ENCODE measurements around the gene HTT. TPM values are rescaled to one million over a fixed set of nuclear protein-coding genes. Genes with fewer than 3 reads are reported as not detected.
A peak's percentile ranks its signal among the peaks of the same experiment; 100 is the strongest.

The HTT gene
- total and polyA plus RNA-seq, 2 of the 13 experiments (the other 11 are each of a cell fraction or from before 2014, with no cell fraction given), result 17.5 to 19.5 TPM

GRCh38 chr4:3034231-3034630 is 40.2 kb upstream of the HTT start:
- intact Hi-C loops (cut with micrococcal nuclease; ENCODE audit: unreplicated experiment) (no loop called here), in situ Hi-C loops (cut with HindIII; ENCODE audit: extremely low pct_ligation_motif_present, low pct_unique_long_range_greater_than_20kb) (no loop called here)
- no peaks in the 10 kb centered on the region for H4K20me1 ChIP-seq (ENCODE audit: insufficient read depth, low read length)
- ATAC-seq, result peak; percentile 29
- no peaks in the 10 kb centered on the region for H3K79me2 ChIP-seq (ENCODE audit: insufficient read depth, low read length)
- WGBS (ENCODE audit: low lambda C conversion rate), result 19% methylated on average over 6 of the region's 8 CpGs
- H3K4me3 ChIP-seq (replicated peaks in 1 of 3; ENCODE audit: insufficient read depth in 1 of 3, low read depth in 2 of 3, low read length in 3 of 3), result peak overlapping the region in 1 of 3 experiments; percentile 42; a peak in 2 of 6 replicates
- ChIA-PET POLR2A (interaction anchor here (1.0 to 2.7 kb wide), 2 partner anchors 25 to 71 kb away, joined by 3 to 6 read pairs; partner anchors contain the start of genes GRK4 and NOP14), CTCF (ENCODE audit: low intra/inter-chr PET ratio, low total read pairs) (no interaction called here)
- no peaks in the 10 kb centered on the region for H3K36me3 ChIP-seq (replicated peaks in 1 of 2; ENCODE audit: control insufficient read depth in 1 of 2, insufficient read depth in 2 of 2, low read length in 2 of 2)
- no peak for FAIRE-seq
- peaks cover 2 to 44% of the 10 kb centered on the region in 2 experiments; a peak in 3 of 5 replicates for H3K27me3 ChIP-seq (ENCODE audit: control insufficient read depth in 1 of 2, insufficient read depth in 2 of 2, low read length in 2 of 2)
- no TSS peak for BruUV-seq (replicated peaks)
- TF ChIP-seq RARA (CRISPR knock-in tag; IDR thresholded peaks at IDR 0.05) (peak; percentile 17; the same call in 1 of the 2 replicates), SKI (IDR thresholded peaks at IDR 0.05; ENCODE audit: partially characterized antibody) (peak; percentile 82), ZBTB38 (CRISPR knock-in tag; IDR thresholded peaks at IDR 0.05) (peak; percentile 30; the same call in 1 of the 2 replicates), BCL6 (CRISPR knock-in tag; IDR thresholded peaks at IDR 0.05) (peak; percentile 41), LCORL (IDR thresholded peaks at IDR 0.05) (no peak), LCORL (CRISPR knock-in tag; IDR thresholded peaks at IDR 0.05) (peak; percentile 31; the same call in 1 of the 2 replicates), ZFAT (CRISPR knock-in tag; conservative IDR thresholded peaks at IDR 0.05) (no peak), SAP130 (CRISPR knock-in tag; IDR thresholded peaks at IDR 0.05; ENCODE audit: low read depth) (peak; percentile 20; the same call in 1 of the 2 replicates), HNF4A (CRISPR knock-in tag; IDR thresholded peaks at IDR 0.05) (peak; percentile 40; the same call in 1 of the 2 replicates), ZNF761 (CRISPR knock-in tag; conservative IDR thresholded peaks at IDR 0.05) (no peak), ZNF451 (CRISPR knock-in tag; IDR thresholded peaks at IDR 0.05) (no peak)
- TF ChIP-seq, protein P1, sequence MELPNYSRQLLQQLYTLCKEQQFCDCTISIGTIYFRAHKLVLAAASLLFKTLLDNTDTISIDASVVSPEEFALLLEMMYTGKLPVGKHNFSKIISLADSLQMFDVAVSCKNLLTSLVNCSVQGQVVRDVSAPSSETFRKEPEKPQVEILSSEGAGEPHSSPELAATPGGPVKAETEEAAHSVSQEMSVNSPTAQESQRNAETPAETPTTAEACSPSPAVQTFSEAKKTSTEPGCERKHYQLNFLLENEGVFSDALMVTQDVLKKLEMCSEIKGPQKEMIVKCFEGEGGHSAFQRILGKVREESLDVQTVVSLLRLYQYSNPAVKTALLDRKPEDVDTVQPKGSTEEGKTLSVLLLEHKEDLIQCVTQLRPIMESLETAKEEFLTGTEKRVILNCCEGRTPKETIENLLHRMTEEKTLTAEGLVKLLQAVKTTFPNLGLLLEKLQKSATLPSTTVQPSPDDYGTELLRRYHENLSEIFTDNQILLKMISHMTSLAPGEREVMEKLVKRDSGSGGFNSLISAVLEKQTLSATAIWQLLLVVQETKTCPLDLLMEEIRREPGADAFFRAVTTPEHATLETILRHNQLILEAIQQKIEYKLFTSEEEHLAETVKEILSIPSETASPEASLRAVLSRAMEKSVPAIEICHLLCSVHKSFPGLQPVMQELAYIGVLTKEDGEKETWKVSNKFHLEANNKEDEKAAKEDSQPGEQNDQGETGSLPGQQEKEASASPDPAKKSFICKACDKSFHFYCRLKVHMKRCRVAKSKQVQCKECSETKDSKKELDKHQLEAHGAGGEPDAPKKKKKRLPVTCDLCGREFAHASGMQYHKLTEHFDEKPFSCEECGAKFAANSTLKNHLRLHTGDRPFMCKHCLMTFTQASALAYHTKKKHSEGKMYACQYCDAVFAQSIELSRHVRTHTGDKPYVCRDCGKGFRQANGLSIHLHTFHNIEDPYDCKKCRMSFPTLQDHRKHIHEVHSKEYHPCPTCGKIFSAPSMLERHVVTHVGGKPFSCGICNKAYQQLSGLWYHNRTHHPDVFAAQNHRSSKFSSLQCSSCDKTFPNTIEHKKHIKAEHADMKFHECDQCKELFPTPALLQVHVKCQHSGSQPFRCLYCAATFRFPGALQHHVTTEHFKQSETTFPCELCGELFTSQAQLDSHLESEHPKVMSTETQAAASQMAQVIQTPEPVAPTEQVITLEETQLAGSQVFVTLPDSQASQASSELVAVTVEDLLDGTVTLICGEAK (IDR thresholded peaks at IDR 0.05), result no peak
- TF ChIP-seq, protein P1 (CRISPR knock-in tag; IDR thresholded peaks at IDR 0.05), result peak; percentile 93
- peaks cover 77% of the 10 kb centered on the region for H3K4me1 ChIP-seq (ENCODE audit: insufficient read depth, low read length)
- no peaks in the 10 kb centered on the region for H3K9me3 ChIP-seq (ENCODE audit: low read length)
- peak; percentile 38 for DNase-seq (ENCODE audit: low spot score)
- peak overlapping the region; percentile 69 for H3K4me2 ChIP-seq (ENCODE audit: low read depth, low read length)
- H3K9ac ChIP-seq (ENCODE audit: insufficient read depth, low read depth, low read length), result no peak overlapping the region; the same call in 1 of the 2 replicates
- no peak overlapping the region for H2AFZ ChIP-seq (ENCODE audit: low read length)
- H3K27ac ChIP-seq (ENCODE audit: extremely low read length, insufficient read depth, low read length), result no peak overlapping the region

Measured in HepG2 (cell line).